Heart left ventricle (tissue), 16 donors: ENCODE measurements around the gene SFMBT2. TPM values are rescaled to one million over a fixed set of nuclear protein-coding genes. Genes with fewer than 3 reads are reported as not detected.
A peak's percentile ranks its signal among the peaks of the same experiment; 100 is the strongest.

Experiments
- ATAC-seq, 4 donors: fragments of 200-7000 bp; cut with Tn5 transposase; one replicate each; pipeline ENCODE4 v1.9.1; 2020 to 2022; ENCODE audit warnings: moderate library complexity in 4 of 4, mild to moderate bottlenecking in 3 of 4, moderate number of reproducible peaks in 1 of 4
- DNase-seq, 5 donors: peaks; one replicate each; pipeline ENCODE4 v3.0.0-alpha.2; 2020
- H3K27ac ChIP-seq, 12 donors: fragments of 200-600 bp; sonication (generic) in 4 of 12; one replicate each; pipeline versions ENCODE4 v1.5.0 to v1.8.0; 2016 to 2022; ENCODE audit warnings: mild to moderate bottlenecking in 2 of 12
- H3K27me3 ChIP-seq, 9 donors: fragments of 200-600 bp; sonication (generic) in 2 of 9; one replicate each; pipeline versions ENCODE4 v1.5.1 to v1.8.0; 2016 to 2022; ENCODE audit warnings: mild to moderate bottlenecking in 3 of 9
- H3K36me3 ChIP-seq, 9 donors: fragments of 200-600 bp; sonication (generic) in 2 of 9; one replicate each; pipeline versions ENCODE4 v1.5.0 to v1.8.0; 2018 to 2022; ENCODE audit warnings: mild to moderate bottlenecking in 2 of 9
- H3K4me1 ChIP-seq, 12 donors: fragments of 200-600 bp; sonication (generic) in 4 of 12; one replicate each; pipeline versions ENCODE4 v1.5.0 to v1.8.0; 2016 to 2022; ENCODE audit warnings: mild to moderate bottlenecking in 3 of 12
- H3K4me3 ChIP-seq, 12 donors: fragments of 200-600 bp; sonication (generic) in 4 of 12; one replicate each; pipeline versions ENCODE4 v1.5.0 to v1.8.0; 2017 to 2022; ENCODE audit warnings: mild to moderate bottlenecking in 9 of 12, moderate library complexity in 4 of 12
- H3K9me3 ChIP-seq, 12 donors: fragments of 200-600 bp; sonication (generic) in 4 of 12; one replicate each; pipeline versions ENCODE4 v1.5.0 to v1.8.0; 2016 to 2022; ENCODE audit warnings: mild to moderate bottlenecking in 1 of 12
- CTCF ChIP-seq, 12 donors: fragments of 200-600 bp; sonication (generic) in 4 of 12; IDR thresholded peaks; one replicate each; pipeline versions ENCODE4 v1.5.0 to v1.8.0; 2018 to 2022; ENCODE audit warnings: antibody characterized with exemption in 12 of 12, mild to moderate bottlenecking in 5 of 12
- POLR2A ChIP-seq, 2 donors: fragments of 450-650 bp; IDR thresholded peaks; one replicate each; pipeline ENCODE4 v1.6.1; 2017; ENCODE audit warnings: antibody characterized with exemption in 2 of 2, mild to moderate bottlenecking in 2 of 2, moderate library complexity in 2 of 2
- WGBS, 4 donors: extraction: QIAGEN DNeasy Blood & Tissue Kit in 2 of 4; methylation state at CpG; one replicate each; pipeline versions ENCODE4 v1.1.5 to v1.1.7; 2013 to 2018; 5-methylcytosine and 5-hydroxymethylcytosine counted together
- intact Hi-C, 10 donors: fragments of 100-400 bp; cut with DNase I; formaldehyde crosslinking; loops; one replicate each; pipeline versions ENCODE4 v1.11.1 to v1.14.2; 2022
- polyA plus RNA-seq, 2 donors: library from polyadenylated mRNA; stranded (reverse); fragments of 200-250 nt; gene quantifications; one replicate each; pipeline ENCODE4 v1.2.3, GENCODE V29; 2013
- total RNA-seq, 9 donors: library from RNA; depleted of rRNA in 2 of 9; stranded (reverse); fragments of >200 nt in 2 of 9; fragmentation: NEBNext Ultra II Directional in 3 of 9; extraction: Animal tissue kit (Norgen Biotek cat#: 25700) in 3 of 9; gene quantifications; one replicate each; pipeline versions ENCODE4 v1.1.0 to v1.2.4, GENCODE V29; 2016 to 2023
- donor health status: ischemic (EF 13 %, LVEDD 7.1; RV severe dilation, severe dysfunction).
- donor health status: healthy with polysubstance abuse.
- donor health status: DM: no; HTN: yes; CAD: no.
- donor health status: DM: no; HTN: no; CAD: no.
- donor health status: ischemic (EF 25% LVEDD 6.9; RV normal size, moderate dysfunction).
- donor health status: ischemic (EF 25% LVEDD 5.7; RV mildly dilated, moderate dysfunction).
- donor health status: healthy.
- donor health status: DM: yes; HTN: yes; CAD: no.
- donor health status: ischemic (EF 35%, LVEDD 5.7; RV mildly dilated, moderate dysfunction).
- donor health status: nonischemic (EF 11% LVEDD 7.7; RV severe dilation, severe dysfunction).
- donor health status: DM: yes; HTN: yes; CAD: no.
- donor health status: PGD.
- donor health status: ischemic (EF 29% LVEDD 5.4; RV normal size, mild dysfunction).
- donor health status: nonischemic (EF 23%, LVEDD 6.1; RV moderate dilation, normal function).

SFMBT2 gene
- total and polyA plus RNA-seq, 11 donors: 2.6 to 25.8 (median 9.6) TPM

DNA sequence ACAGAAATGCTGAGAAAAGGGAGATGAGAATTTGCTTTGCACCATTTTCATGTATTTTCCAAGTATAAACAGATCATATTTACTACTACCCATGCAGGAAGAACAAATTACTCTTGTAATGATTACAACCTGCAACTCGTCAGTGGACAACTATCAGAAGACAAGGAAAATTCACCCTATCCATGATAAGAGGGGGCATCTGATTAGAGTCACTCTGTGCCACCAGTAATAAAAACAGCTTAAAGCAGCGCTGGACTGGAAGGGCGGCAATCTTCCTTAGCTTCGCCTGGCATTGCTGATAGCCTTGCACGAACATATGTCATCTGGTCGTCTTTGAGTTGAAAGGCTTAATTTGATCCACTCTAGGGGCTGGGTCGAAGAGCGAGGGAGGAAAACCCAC is 162.7 kb downstream of the SFMBT2 start:
- no peaks in the 10 kb centered on the region for H3K27me3 ChIP-seq
- H3K4me1 ChIP-seq: peaks cover 0 to 18% (median 3%) of the 10 kb centered on the region in 12 donors
- intact Hi-C loops: no loop called here
- no peaks in the 10 kb centered on the region for H3K9me3 ChIP-seq
- 86 to 91% (median 89%) methylated on average over 8 of the region's 8 CpGs for WGBS, 4 donors
- ATAC-seq (no peak), DNase-seq (no peak)
- no peak for TF ChIP-seq POLR2A (IDR thresholded peaks at IDR 0.05)
- no peak for TF ChIP-seq CTCF (IDR thresholded peaks at IDR 0.05)
- no peak overlapping the region for H3K27ac ChIP-seq
- peaks cover 0 to 37% (median 27%) of the 10 kb centered on the region in 9 donors for H3K36me3 ChIP-seq
- H3K4me3 ChIP-seq: no peak overlapping the region

DNA sequence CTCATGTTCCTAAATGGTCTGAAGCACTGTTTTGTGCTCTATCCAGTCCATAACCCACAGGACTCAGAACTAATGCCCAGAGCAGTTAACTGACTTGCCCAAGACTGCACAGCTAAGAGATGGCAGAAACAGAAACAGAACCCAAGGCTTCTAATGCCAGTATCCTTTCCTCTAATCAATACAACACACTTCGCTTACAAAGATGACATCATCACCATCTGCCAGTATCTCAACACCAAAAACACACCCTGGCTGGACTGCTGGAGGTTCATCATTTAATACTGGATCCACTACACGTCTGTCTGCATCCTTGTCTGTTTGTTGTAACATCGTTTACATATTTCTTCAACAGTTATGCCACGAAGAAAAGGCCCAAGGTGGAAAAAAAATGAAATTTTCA is 165.3 kb downstream of the SFMBT2 start:
- H3K4me1 ChIP-seq: peaks cover 0 to 18% (median 0%) of the 10 kb centered on the region in 12 donors
- TF ChIP-seq POLR2A (IDR thresholded peaks at IDR 0.05) (no peak), CTCF (IDR thresholded peaks at IDR 0.05) (no peak)
- WGBS, 4 donors: 89 to 92% (median 91%) methylated on average over 4 of the region's 4 CpGs
- DNase-seq (no peak), ATAC-seq (no peak)
- intact Hi-C loops: no loop called here
- H3K27ac ChIP-seq: no peak overlapping the region
- no peak overlapping the region for H3K4me3 ChIP-seq
- H3K36me3 ChIP-seq: peaks cover 0 to 60% (median 48%) of the 10 kb centered on the region in 9 donors
- H3K27me3 ChIP-seq: no peaks in the 10 kb centered on the region
- no peaks in the 10 kb centered on the region for H3K9me3 ChIP-seq

DNA sequence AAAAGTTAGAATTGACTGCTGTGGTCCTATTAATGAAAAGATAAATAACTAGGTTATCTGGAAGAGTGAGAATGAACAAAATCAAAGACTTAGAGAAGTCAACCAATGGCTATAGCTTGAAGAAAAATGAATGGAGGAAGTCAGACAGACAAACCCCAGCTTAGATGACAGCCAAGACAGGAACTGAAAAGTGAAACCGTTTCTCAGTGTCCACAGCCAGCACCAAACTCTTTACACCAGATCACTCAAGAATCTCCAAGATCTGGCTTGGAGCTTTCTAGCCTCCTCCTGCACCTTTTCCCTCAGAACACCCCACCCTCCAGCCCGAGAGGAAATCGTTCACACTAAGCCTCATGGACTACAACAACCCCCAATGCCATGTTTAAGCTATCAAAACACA is 167.0 kb downstream of the SFMBT2 start:
- Histone ChIP-seq H3K27ac (peak overlapping the region in 1 of 12 donors; percentile 58), H3K4me1 (peaks cover 0 to 18% (median 0%) of the 10 kb centered on the region in 12 donors), H3K4me3 (no peak overlapping the region), H3K27me3 (no peaks in the 10 kb centered on the region), H3K36me3 (peaks cover 0 to 60% (median 51%) of the 10 kb centered on the region in 9 donors), H3K9me3 (no peaks in the 10 kb centered on the region)
- DNase-seq: no peak
- 44 to 57% (median 54%) methylated on average over 3 of the region's 3 CpGs for WGBS, 4 donors
- intact Hi-C loops: no loop called here
- ATAC-seq: no peak
- TF ChIP-seq POLR2A (IDR thresholded peaks at IDR 0.05): no peak
- no peak for TF ChIP-seq CTCF (IDR thresholded peaks at IDR 0.05)

DNA sequence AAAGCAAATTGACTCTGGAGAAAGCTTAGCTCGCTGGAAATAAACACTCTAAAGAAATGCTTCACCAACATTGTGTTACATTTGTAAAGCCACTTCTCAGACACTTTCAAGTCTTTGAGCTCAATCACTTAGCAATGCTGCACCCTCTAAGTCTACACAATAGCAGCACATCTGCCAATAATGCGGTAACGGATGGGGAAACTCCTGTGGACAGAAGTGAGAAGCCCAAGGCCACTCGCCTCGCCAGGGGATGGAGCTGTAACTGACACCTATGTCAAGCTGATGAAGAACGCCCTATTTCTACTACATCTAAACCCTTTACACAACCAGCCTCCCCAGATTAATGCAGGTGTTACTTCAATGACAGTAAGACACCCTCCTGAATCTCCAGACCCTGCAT is 167.7 kb downstream of the SFMBT2 start:
- H3K4me1 ChIP-seq: peaks cover 0 to 18% (median 0%) of the 10 kb centered on the region in 12 donors
- no peak for TF ChIP-seq CTCF (IDR thresholded peaks at IDR 0.05)
- no peak for TF ChIP-seq POLR2A (IDR thresholded peaks at IDR 0.05)
- WGBS, 4 donors: 78 to 97% (median 93%) methylated on average over 6 of the region's 6 CpGs
- H3K9me3 ChIP-seq: no peaks in the 10 kb centered on the region
- H3K4me3 ChIP-seq: no peak overlapping the region
- H3K36me3 ChIP-seq: peaks cover 0 to 56% (median 48%) of the 10 kb centered on the region in 9 donors
- intact Hi-C loops: no loop called here
- no peak overlapping the region for H3K27ac ChIP-seq
- DNase-seq (no peak), ATAC-seq (no peak)
- H3K27me3 ChIP-seq: no peaks in the 10 kb centered on the region
